ENCODE data around the gene HSP90AB1.

Gene HSP90AB1

DNA sequence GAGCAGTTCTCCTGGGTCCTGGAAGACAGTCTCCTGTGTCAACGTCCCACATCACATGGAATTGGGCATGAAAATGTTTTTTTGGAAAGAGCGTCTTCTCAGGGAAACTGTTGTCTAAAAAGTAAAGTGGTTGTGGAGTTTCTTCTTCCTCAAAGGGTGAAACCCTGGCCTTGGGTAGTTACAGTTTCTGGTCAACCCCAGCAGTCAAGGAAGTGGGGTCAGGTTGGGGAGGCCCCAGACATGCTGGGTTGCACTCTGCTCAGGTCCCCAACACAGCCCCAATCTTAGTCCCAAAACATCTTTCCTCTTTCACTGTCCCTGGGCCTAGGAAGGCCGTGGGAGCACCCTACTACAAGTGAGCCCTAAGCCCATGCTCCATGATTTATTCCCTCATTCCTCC is 19.4 kb downstream of the HSP90AB1 start:
- DNase-seq: no peak

DNA sequence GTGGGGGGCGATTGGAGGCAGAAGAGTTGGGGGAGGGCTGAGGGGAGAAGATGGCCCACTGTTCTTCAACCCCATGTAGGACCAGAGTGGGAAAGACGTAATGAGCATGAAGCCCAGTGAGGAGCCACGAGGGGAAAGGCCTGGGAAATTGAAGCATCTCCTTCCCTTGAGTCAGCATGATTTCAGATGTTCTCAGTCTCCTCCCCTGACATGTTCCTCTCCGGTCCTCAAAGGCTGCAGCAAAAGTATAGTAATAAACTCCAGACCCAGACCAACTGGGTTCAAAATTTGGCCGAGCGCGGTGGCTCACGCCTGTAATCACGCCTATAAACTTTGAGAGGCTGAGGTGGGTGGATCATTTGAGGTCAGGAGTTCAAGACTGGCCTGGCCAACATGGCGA is 20.4 kb downstream of the HSP90AB1 start:
- DNase-seq: no peak

DNA sequence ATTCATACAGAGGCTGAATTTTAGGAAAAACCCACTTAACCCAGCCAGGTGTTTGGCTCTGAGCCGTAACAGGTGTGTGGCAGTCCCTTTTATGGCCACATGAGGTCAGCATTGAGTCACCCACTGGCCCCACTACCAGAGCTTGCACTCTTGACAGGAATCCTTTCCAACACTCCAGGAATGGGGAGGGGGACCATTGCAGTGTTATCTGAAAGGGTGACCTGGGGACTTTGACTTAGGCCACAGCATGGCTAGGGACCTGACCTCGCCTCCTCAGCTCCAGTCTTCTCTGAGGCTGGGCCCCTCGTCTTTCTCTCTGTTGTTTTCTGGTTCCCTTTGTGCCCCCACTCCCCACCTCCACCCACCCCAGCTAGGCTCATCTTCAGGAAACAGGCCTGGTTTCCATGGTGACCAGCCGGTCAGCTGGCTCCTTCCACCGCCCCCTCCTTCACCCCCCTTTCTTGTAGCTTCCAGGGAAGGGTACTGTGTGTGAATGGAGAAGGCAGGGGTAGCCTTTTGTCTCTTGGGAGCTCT is 21.3 kb downstream of the HSP90AB1 start:
- peak; percentile 59 for DNase-seq

DNA sequence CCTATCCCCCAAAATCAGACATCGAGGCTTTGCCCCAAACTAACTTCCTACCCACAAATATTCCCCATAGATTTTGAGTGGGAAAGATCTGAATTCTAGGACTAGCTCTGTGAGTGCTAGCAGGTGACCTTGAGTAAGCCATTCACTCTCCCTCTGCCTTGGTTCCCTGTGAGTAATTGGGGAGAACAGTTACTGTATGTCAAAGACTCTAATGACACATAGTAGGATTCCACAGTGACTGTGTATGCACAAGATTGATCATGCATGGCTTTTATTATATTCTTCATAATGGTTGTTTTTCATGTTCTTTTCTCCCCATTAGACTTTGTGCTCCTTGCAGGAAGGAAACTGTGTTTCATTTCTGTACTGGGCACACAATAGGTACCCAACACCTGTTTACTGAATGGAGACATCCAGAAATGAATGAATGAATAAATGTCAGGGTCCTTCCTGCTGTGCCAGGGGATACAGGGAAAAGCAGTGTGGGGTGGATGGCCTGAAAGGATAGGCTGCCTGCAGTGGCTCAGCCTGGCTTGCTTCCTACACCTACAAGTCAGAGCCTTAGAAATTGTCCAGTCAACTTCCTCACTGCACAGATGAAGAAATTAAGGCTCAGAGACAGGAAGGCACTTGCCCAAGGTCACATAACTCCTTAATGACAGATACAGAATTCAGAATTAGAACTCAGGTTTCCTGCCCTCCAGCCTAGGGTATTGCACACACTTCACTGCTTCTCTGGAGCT is 22.4 kb downstream of the HSP90AB1 start:
- no peak for DNase-seq

DNA sequence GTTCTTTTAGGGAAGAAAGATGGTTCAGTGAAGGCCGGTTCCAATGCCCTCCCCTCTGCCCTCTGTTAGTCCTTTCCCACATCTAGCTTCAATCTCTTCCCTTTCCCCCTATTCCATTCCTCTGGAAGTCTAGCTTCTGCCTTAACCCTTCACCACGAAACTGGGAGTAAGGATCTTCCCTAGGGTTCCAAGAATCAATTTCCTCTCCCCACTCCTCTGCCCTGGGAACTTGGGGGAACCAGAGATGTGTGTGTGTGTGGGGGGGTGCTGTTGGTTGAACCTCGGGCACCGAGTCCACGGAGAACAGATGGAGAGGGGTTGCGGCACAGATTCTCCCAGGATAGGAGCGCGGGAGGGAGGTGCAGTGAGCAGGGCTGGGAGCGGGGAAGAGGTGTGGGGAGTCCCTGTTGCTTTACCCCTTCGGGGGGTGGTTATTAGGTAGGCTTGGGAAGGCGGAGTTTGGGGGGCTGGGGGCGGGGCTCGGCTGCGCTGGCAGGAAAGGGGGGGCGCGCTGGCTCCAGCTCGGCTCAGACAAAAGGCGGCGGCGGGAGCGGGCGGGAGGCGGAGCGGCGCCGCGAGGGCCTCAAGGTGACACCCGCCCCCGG is 23.1 kb downstream of the HSP90AB1 start, which contains the start of gene TMEM151B:
Gene TMEM151B, plus strand, starts transcription at position 530 of the 605 bp plus-strand sequence. CDS start 293 bp downstream, outside the sequence.
- no peak for DNase-seq

DNA sequence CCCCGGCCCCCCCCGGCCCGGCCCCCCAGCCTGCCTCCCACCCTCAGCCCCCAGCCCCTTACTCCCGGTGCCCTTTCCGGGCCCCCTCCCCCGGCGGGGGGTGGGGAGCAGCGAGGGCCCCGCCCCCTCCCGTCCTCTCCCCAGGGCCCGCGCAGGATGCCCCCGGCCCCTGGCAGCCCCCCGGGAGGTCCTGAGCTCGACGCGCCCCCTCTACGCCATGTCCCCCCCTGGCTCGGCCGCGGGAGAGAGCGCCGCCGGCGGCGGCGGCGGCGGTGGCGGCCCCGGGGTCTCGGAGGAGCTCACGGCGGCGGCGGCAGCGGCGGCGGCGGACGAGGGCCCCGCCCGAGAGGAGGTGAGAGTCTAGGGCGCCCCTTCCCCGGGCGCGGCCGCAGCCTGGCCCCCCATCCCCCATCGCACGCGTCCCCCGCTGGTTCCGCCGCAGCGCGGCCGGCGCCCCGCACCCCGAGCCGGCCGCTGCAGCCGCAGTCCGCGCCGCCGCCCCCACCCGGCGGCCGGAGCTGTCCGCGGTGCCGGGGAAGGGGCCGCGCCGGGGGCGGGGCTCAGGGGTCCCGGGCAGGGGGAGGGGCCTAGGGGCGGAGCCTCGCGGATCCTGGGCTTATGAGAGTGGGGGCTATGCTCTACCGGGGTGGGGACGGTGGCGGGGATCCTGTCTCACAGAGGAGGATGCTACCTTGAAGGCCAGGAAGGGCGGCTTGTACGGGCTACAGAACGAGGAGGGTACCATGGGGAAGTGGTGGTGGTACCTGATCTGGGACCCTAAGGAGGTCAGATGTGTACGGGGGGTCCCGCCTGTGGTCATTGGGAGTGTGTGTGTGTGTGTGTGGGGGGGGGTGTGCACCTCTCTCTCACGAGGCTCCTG is 23.9 kb downstream of the HSP90AB1 start:
- DNase-seq: no peak

GRCh38 chr6:44271406-44271723 is 24.5 kb downstream of the HSP90AB1 start:
- DNase-seq: no peak

- no peak for DNase-seq
Observed at GRCh38 chr6:44271914-44272313, 25.0 kb downstream of the HSP90AB1 start.

- no peak for DNase-seq
Observed at GRCh38 chr6:44272529-44272928, 25.6 kb downstream of the HSP90AB1 start.

- no peak for DNase-seq
Observed at GRCh38 chr6:44272999-44273566, 26.2 kb downstream of the HSP90AB1 start.

DNA sequence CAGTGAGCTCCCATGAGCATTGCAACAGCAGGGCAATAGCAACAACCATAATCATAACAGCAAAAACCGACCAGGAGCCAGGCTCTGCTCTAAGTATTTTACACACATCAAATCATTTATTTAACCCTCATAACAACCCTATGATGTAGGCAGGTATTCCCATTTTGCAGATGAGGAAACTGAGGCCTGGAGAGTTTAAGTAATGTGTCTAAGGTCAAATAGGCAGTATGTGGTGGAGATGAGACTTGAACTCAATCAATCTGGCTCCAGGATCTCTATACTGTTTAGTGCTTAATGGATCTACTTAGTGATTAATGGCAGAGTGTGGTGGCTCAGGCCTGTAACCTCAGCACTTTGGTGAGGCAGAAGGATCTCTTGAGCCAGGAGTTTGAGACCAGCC is 26.7 kb downstream of the HSP90AB1 start:
- DNase-seq: no peak

DNA sequence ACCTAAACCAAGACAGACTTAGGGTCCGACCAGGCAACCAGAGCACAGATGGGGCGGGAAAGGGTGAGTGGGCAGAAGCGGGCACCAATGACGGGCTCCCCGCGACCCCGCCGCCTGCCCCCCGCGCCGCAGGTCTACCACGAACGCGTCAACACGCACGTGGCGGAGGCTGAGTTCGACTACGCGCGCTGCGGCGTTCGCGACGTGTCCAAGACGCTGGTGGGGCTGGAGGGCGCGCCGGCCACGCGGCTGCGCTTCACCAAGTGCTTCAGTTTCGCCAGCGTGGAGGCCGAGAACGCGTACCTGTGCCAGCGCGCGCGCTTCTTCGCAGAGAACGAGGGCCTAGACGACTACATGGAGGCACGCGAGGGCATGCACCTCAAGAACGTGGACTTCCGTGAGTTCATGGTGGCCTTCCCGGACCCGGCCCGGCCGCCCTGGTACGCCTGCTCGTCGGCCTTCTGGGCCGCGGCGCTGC is 28.4 kb downstream of the HSP90AB1 start:
- DNase-seq: no peak

GRCh38 chr6:44275749-44276648 is 29.1 kb downstream of the HSP90AB1 start:
- peak; percentile 64 for DNase-seq

- DNase-seq: no peak
Observed at GRCh38 chr6:44276667-44277640, 30.1 kb downstream of the HSP90AB1 start.

GRCh38 chr6:44277763-44278162 is 30.9 kb downstream of the HSP90AB1 start:
- DNase-seq: no peak

DNA sequence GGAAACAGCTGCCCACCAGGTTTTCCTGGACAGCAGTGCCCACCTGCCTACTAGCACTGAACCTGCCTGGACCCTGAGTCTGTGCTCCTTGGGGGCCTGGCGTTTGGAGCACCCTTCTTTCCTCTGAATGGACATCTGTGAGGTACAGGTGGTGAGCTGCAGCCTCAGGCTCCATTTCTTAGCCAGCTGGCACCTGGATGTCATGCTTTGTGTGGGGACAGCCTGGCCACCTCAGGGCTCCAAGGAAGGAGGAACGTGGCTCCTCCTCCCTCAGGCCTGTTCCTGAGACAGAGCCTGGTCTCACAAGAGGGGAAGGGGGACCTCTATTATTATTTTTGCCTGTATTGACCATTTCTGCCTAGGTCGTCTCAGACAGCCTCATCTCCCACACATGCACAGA is 31.4 kb downstream of the HSP90AB1 start:
- DNase-seq: no peak

DNA sequence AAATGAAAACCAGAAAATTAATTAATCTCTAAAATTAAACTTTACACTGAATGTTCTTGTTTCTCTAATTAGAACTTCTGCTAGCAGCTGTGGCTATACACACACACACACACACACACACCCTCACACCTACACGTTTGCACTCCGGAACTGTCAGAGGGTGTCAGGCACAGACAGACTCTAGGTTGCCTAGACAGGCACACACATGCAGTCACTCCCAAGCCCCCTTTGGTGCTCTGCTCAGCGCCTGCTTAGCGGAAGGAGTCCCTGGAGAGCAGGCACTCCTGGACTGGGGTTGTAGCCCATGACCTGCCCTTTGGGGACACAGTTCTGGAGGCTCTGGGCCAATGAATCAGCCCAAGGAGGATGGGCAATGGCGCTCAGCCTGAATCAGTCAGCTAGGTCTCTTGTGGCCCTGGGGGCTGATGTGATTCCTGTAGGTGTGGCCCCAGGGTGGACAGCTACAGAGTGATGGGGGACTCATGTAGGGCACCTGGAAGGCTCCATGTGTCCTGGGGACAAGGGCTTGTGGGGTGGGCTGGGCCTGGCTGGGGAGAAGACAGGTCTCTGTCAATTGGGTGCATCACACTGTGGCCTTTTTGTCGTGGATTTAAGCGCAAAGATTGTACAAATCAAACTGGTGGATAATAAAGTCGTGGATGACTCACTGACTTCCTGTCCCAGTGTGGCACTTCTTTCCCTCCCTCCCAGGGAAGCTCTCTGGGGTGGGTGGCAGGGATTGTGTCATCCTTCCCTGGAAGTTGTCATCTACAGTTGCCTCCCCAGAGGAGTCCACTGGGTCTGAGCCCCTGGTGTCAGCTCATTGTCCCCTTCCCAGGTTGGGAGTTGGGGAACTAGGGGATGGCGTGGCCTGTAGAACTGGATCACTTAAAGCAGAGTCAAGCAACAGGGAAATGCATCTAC is 32.1 kb downstream of the HSP90AB1 start:
- DNase-seq: no peak

- DNase-seq: no peak
Observed at GRCh38 chr6:44284121-44284520, 37.2 kb downstream of the HSP90AB1 start.

- DNase-seq: no peak
Observed at GRCh38 chr6:44284867-44285266, 38.0 kb downstream of the HSP90AB1 start.

Measured in right kidney (tissue), 1 donor.